HG03565 (cell line): ENCODE data around the gene FBXW8.

ENCODE experiments used
- ATAC-seq: cut with Tn5 transposase; IDR thresholded peaks from one replicate; pipeline ENCODE4 v1.9.1; 2021; ENCODE audit warnings: mild to moderate bottlenecking, moderate library complexity; ENCODE audit not compliant: unreplicated experiment

FBXW8 gene

DNA sequence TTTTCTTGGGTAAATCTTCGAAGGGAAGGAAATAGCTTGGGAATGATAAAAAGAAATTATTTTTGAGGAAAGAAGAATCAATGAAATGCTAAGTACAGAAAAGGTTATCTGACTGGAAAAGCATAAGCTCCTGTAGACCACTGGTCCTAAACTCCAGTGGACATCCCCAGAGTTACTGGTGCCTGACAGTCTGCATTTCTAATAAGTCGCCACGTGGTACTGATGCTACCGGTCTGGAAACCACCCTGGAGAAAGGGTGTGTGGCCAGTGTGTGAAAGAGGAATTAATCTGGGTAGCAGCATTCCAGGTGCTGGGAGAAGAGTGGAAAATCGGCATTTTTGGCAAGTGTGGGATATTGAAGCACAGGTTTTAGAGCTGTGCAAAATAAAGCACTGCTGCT, 73.3 kb downstream of the FBXW8 start:
- ATAC-seq = no peak

DNA sequence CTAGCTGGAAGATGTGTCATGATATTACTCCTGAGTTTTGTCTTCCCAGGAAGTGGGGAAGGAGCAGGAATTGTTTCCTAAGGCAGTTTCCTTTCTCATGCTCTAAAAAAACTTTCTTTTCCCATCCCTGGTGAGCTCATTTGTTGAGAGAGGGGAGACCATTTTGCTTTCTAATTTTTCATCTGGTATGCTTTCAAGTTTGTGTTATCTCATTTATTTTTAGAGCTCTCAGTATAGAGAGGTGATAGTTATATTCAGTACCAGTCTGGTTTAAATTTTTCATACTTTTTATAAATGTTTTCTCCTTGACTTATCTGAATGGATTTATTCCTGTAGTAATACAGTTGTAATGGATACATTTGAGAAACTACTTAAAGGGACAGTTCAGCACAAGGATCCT, 79.6 kb downstream of the FBXW8 start:
- no peak for ATAC-seq

DNA sequence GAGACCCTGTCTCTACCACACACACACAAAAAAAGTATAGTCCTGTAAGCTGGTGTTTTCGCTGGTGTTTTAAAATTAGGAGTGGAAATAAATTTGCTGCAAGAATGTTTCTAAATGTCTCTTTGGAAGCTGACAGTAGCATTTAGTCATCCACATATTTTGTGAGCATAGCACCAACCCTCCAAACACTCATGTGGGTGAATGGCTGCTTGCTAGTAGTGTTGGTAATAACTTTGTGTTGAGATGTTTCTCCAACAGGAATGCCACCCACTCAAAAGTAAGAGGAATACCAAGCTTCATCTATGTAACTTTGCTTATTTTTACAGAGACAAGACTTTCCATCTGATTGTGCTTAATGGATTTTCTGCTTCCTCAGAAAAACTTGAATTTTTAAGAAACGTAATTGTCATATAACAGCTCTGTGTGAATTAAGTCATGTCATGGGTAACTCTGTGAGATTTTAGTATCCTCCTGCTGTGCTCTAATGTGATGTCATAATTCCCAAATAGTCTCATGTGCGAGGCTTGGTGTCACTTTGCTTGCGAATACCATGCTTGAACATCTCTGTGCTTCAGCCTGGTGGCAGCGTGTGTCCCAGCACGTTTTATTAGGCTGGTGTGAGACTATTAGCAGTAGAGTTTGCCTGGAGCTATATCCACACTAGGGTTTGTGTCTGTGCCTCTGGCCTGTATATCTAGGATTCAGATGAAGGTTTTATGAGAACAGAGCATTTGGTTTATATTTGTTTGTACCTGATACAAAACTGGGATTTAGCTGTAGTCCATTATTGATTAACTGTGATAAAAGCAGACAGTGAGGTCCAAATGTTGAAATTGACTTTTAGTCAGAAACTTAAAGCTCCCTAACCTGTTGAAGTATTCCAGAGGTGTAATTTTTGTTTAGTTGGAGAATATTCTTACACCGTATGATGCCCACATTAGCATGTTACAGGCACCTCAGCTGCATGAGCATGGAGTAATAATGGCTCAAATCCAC, 80.5 kb downstream of the FBXW8 start:
- no peak for ATAC-seq

DNA sequence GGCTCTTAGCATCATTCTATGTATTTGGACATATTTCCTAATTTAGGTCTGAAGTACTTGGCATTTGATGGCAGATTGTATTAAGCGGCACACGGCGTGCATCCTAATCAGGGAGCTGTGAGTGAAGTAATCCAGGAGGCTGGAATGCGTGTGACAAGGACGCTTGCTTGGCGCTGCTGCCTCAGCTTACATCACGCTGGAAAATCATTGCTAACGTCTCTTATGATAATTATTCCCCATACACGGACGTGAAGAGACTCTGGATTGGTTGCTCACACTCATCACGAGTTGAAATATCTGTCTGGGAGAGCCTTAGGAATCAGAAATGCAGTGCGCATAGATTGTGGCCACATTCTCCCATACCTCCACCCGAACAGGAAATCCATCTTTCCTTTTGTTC, 85.3 kb downstream of the FBXW8 start:
- ATAC-seq = no peak

DNA sequence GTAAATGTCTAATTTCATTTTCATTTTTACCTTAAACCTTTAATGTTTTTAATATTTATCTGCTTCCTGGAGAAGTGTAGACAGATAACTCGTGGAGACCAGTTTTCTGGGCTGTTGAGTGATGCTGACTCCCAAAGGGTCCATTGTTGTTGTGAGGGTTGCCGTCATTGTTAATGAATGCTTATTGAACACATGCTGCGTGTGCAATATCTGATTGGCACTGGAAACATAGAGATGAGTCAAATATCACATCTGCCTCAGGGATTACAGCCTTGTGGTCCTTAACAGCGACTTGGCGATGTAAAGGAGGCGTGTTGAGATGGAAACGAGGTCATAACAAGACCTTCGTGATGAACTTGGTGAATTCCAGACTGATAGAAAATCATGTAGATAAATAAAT, 85.9 kb downstream of the FBXW8 start:
- ATAC-seq = no peak

DNA sequence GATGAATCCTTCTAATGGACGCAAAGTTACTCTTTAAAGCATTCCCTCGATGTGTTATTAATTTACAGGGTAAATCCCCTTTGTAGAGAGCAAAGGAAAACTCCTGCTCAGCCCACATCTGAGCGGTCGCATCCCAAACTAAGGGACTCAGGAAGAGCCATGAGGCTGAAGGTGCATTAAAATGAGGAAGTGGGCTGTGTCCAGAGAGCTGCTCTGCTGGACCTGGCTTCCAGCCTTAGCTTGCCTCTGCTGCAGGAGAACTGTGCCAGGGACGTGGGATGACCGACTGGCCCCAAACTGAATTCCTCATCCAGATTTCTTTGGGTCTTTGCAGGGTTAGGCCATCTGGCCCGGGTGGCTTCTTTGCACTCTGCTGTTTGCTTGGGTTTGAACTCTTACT, 88.3 kb downstream of the FBXW8 start:
- ATAC-seq = no peak

DNA sequence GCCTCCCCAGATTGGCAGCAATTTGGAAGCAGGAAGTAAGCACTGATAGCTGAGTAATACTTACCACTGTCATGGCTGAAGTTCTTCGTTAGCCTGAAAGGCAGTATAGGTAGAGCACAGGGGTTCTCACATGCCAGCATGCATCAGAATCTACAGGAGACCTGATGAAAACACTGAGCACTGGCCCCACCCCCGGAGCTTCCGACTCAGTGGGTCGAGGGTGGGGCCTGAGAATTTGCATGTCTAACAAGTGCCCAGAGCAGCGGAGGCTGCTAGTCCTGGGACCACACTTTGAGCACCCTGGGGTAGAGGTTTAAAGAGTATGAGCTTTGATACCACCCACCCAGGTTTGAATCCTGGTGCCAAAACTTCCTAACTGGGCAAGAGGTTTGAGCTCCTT, 89.6 kb downstream of the FBXW8 start:
- ATAC-seq = no peak

DNA sequence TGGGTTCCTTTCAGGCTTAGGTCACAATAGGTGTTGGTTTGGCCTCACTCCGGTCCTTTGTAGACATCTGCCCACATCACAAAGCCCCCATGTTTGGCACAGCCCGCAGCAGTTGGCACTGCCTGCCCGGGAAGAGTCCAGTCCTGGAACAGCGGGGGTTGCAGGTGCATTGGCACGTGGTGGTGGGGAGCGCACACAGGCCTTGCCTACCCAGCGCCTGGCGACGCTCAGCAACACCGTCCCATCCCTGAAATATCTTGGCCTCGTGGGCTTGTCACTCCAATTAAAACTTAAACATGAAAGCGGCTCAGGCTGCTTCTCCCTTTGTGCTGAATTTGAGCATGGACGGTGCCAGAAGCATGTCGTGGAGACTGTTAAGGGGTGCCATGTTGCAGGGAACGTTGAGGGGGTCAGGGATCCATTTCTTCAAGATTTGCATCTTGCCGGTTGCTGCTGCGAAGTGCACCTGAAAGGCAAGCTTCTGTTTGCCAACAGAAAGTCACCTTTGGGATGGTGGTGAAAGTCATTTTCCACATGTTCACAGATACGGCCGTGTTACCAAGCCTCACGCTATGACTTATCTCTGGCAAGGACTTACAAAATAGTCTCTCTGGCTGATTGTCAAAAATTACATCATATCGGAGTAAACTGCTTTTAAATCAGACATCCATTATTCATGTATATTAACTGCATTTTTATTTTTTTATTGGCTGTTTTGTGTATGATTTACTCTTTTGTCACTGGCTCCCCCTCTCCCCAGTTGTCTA, 91.5 kb downstream of the FBXW8 start:
- ATAC-seq = no peak

DNA sequence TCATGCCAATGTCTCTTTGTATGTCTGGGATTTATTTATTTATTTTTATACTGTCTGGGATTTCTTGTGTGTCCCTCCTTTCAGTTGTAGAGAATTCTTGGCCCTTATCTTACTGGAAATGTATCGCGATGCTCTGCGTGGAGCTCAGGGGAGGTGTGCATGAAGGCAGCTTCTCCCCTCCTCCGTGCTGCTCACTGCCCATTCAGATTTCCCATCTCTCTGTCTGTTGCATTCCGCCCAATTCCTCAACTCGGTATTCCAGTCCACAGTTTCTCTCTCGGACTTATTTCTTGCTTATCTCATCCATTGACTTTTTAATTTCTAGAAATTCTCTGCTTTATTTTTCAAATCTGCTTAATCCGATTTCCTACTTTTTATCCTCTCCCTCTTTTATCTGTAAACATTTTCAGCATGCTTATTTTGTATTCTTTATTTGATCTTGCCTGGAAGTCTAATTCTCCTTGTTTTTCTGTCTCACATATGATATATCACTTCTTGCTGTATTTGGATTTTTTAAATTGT, 93.2 kb downstream of the FBXW8 start:
- no peak for ATAC-seq

DNA sequence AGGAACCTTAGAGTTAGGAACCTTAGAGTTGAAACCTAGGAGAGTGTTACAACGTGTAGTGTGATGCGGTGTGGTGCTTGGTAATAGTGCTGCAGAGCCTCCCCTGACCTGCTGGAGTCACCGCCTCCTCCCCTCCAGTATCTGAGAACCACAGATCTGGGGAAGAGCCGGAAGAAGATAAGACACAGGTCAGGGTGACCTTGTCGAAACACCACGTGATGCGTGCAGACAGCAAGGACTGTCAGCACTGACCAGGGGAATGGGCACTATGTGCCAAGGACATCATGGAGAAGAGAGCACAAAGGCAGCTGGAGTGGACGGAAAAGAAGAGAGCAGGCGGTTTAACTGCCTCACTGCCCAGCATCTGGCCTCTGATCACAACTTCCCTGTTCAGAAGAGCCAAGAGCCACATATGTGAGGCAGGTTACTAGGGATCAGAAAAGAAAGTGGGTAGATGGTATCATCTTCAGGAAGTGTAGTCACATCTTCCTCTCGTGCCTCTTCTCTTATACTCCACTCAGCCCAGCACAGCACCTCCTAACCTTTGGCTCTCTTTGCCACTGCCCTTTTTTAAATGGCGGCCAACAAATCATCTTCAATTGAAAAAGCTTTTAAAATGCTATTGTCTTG, 94.8 kb downstream of the FBXW8 start:
- ATAC-seq = no peak

DNA sequence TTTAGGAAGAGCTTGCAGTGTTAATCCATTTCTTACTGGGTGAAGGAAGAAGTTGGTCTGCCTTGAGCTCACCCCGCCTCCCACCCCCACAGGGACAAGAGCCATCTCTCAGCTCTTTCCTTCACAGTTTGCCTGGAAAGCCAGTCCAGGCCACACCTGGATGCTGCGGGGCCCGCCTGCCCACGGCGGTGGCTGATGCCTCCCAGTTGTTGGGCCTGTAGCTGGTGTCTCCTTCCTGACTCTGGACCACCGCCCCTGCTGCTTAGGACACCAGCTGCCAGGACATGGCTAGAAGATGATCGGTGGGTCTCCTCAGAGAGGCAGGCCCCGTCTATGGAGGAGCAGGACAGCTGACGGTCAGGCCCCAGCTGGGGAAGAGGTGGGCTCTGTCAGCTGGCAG, 95.6 kb downstream of the FBXW8 start:
- no peak for ATAC-seq

DNA sequence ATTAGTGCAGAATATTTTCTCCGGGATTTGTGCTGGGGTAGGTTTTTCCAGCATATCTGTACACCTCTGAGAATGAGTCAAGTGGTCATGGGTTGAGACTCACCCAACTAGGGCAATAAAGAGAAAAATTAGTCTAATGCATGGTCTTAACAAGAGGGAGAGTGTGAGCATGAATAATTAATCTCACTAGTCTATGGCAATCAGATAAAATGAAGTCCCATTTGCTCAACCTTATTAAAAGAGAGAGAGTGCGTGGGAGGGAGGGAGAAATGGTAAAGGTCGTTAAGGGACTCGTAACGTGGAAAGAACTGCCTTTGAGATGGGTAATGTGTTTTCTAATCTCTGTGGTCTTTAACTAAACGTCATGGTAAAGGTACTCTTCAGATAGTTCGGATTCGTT, 96.8 kb downstream of the FBXW8 start:
- no peak for ATAC-seq

DNA sequence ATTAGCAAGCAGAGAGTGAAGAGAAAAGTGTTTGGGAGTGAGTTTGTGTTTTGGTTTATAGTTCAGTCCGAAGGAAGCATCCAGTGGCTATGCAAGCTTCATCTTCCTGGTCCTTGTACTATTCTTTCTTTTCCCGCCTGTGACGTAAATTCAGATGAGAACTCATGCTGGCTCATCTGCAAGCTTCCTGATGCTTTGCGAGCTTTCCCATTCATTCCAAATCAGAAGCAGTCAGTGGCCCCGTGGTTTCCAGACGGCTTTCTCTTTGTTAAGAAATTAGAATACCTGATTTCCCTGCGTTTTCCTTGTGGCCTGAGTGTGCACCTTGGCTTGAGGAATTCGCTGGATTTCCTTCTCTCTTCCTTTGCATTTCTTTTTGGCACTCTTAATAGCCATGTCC, 99.0 kb downstream of the FBXW8 start:
- ATAC-seq = no peak

DNA sequence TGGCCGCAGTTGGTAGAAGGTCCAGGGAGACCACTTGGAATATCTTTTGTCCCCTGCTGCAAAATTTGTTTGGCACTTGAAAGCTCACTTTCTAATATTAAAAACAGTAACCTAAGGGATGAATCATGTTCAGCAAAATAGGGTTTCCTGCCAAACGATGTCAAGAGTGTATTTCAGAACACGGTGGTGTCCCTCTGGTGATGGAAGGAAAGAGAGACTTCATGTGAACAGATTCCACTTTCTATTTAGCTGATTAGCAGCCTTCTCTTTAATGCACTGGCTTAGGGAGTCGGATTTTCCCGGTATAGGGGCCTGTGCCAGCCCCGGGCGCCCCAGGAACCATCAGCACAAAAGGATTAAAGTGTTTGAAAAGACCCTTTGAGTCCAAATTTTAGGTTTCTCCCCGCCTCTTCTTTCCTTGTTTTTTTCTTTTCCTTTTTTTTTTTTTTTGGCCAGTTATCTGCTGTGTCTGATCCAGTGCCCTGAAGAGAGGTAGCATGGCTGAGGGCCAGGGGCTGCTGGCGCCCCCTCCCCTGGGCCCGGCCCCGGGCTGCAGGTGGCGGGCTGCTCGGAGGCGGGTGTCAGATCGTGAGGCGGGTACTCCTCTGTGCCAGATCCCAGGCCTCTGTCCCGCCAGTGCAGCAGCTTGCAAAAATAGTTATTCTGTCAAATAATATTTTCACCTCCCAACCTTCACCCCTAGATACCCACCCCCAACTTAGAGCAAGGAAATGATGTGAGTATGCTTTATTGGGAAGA, 100.1 kb downstream of the FBXW8 start:
- no peak for ATAC-seq

DNA sequence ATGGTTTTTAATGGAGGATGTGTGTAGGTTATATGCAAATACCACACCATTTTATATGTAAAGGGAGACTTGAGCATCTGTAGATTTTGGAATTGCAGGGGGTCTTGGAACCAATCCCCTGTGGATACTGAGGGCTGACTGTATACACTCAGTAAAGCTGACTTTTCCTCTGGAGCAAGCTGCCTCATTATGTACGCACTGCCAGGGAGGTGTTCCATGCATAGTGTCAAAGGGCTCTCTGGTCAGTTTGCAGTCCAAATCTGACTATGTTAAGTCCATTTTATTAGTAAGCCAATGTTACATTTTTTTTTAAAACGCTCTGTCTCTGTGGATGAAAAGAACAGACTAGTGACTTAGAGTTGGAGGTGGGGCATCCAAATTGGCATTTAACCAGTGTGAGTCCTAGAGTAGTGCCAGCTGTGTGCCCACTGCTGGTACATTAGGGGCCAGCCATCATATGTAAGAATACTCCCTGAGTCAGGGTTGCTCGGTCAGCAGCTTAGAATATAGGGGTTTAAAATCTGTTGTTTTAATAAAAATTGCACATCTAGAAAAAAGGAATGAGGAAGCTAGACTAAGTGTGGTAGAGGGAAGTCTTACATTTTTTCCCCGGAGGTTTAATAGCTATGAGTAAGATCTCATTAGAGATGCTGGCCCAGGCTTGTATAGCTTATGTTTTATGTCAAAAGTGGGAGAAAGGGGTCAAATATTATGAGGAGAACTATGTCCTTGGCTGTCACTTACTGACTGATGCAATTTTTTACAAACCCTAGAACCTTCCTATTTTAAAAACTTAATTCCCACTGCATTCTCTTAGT, 101.4 kb downstream of the FBXW8 start:
- no peak for ATAC-seq

DNA sequence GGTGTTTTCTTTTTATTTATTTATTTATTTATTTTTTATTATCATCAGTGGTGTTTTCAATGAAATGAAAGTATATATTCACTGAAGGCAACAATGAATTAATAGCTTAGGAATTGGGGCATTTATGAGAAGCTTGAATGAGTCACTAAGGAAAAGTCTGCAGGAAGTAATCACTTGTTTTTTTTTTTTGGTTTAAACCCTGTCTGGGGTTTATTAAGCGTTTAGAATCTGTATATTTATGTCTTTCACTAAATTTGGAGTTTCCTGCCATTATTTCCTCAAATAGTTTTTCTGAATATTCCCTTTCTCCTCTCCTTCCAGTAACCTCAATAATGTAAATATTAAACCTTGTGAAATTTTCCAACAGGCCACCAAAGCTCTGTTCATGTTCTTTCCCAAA, 103.0 kb downstream of the FBXW8 start:
- ATAC-seq = no peak

DNA sequence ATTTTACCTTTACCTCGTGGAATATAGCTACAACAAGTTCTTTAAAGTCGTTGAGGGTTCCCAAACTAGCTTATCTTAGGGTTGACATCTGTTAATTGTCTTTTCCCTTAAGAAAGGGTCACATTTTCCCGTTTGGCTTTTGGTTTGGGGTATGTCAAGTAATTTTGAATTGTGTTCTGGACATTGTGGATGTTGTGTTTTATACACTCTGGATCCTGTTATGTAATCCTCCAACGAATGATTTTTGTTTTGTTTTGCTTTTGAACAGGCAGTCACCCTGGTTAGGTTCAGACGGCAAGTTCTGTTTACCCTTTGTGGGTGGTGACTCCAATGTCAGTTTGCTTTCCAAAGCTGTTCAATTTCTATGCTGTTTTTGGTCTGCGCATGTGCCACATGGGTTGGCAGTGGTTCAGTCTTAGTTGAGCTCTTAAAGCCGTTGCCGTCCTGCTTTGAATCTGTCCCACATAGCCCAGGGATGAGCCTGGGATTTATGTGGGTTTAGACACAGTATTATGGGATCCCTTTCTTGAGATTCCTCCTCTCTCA, 103.7 kb downstream of the FBXW8 start:
- no peak for ATAC-seq

DNA sequence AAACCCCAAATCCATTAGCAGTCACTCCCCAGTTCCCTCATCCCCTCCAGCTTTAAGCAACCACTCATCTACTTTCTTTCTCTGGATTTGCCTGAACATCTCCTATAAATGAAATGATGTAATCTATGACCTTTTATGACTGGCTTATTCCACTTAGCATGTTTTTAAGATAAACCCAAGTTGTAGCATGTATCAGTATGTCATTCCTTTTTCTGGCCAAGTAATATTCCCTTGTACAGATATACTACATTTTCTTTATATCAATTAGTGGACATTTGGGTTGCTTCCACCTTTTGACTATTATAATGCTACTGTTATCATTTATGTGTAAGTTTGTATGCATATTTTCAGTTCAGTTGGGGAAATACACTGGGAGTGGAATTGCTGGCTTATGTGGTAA, 105.1 kb downstream of the FBXW8 start:
- ATAC-seq = no peak

DNA sequence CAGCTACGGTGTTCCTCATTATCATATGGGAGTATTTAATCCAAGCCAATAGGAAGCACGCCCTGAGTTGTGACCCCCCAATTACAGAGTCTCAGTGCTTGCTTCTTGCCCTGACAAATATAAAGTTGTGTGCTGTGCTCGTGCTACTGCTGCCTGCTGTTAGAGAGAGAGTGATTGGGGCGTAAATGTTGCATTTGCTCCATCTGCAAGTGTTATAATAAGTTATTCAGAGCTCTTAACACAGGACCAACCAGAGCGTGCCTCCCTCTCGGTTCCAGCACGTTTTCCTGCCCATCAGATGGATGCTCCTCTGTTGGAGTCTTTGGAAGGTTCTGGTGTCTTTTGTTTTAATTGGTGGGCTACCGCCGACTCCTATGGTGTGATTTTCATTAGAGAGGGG, 107.1 kb downstream of the FBXW8 start:
- no peak for ATAC-seq

DNA sequence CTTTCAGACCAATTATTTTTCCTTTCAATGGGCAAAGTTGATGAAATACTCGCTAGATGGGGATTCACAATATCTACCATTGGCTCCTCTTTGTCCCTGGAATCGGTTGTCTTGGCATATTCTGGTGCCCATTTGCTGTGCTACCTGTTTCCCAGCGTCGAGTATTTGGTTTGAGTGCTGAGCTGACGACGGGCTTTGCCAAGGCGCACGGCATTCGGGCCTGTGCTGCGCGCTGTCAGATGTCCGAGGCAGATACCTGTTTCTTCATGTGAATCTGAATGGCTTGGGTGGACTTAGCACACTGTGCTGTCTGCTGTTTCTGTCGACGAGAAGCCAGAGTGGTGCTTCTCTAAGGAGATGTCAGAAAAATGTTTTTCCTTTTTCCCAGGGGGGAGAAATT, 107.5 kb downstream of the FBXW8 start:
- ATAC-seq = no peak
